SK-N-SH treated with all-trans-retinoic acid at 6 μM for 48 hours (cell line): ENCODE measurements around the gene PLPP3.

Source experiments
- ATAC-seq: fragments of 200-7000 bp; cut with Tn5 transposase; 3 replicates; pipeline ENCODE4 v1.9.1; 2020; ENCODE audit warnings: mild to moderate bottlenecking, moderate library complexity
- ARNTL ChIP-seq: fragments of 450-650 bp; formaldehyde crosslinking; IDR thresholded peaks from 2 replicates; pipeline ENCODE4 v1.5.0; 2020; ENCODE audit warnings: low read depth, mild to moderate bottlenecking, moderate library complexity, borderline replicate concordance
- BACH2 ChIP-seq: fragments of 250-450 bp; sonication (Bioruptor Pico); IDR thresholded peaks from 2 replicates; pipeline ENCODE4 v1.9.0; 2021; ENCODE audit warnings: mild to moderate bottlenecking, borderline replicate concordance
- CREB5 ChIP-seq: fragments of 250-450 bp; sonication (Bioruptor Pico); IDR thresholded peaks from 2 replicates; pipeline ENCODE4 v1.5.1; 2020; ENCODE audit warnings: low read depth, mild to moderate bottlenecking, moderate library complexity
- CSDC2 ChIP-seq: fragments of 250-450 bp; sonication (Bioruptor Pico); IDR thresholded peaks from 2 replicates; pipeline ENCODE4 v1.5.0; 2020; ENCODE audit warnings: mild to moderate bottlenecking, moderate library complexity
- CSRNP3 ChIP-seq: fragments of 250-450 bp; sonication (Bioruptor Pico); IDR thresholded peaks from 2 replicates; pipeline ENCODE4 v1.5.1; 2021; ENCODE audit warnings: mild to moderate bottlenecking, moderate library complexity
- ESRRG ChIP-seq: fragments of 250-450 bp; sonication (Bioruptor Pico); IDR thresholded peaks from 2 replicates; pipeline ENCODE4 v1.6.1; 2021; ENCODE audit warnings: mild to moderate bottlenecking
- GLIS3 ChIP-seq: fragments of 250-450 bp; sonication (Bioruptor Pico); IDR thresholded peaks from 2 replicates; pipeline ENCODE4 v1.5.0; 2020; ENCODE audit warnings: mild to moderate bottlenecking, moderate library complexity
- ISL1 ChIP-seq: fragments of 250-450 bp; sonication (Bioruptor Pico); IDR thresholded peaks from 2 replicates; pipeline ENCODE4 v2.1.2; 2022; ENCODE audit warnings: mild to moderate bottlenecking, moderate library complexity
- OSR1 ChIP-seq: fragments of 250-450 bp; sonication (Bioruptor Pico); IDR thresholded peaks from 2 replicates; pipeline ENCODE4 v1.8.0; 2022; ENCODE audit warnings: moderate library complexity, mild to moderate bottlenecking, inconsistent platforms
- PATZ1 ChIP-seq: fragments of 250-450 bp; sonication (Bioruptor Pico); IDR thresholded peaks from 2 replicates; pipeline ENCODE4 v1.8.0; 2020; ENCODE audit warnings: mild to moderate bottlenecking, moderate library complexity, borderline replicate concordance
- POU6F1 ChIP-seq: fragments of 250-450 bp; sonication (Bioruptor Pico); IDR thresholded peaks from 2 replicates; pipeline ENCODE4 v1.8.0; 2021; ENCODE audit warnings: low read depth, mild to moderate bottlenecking, moderate library complexity, borderline replicate concordance
- PPARA ChIP-seq: fragments of 250-450 bp; sonication (Bioruptor Pico); IDR thresholded peaks from 2 replicates; pipeline ENCODE4 v1.5.0; 2020; ENCODE audit warnings: mild to moderate bottlenecking, borderline replicate concordance
- RARB ChIP-seq: fragments of 250-450 bp; sonication (Bioruptor Pico); IDR thresholded peaks from 2 replicates; pipeline ENCODE4 v1.8.0; 2021; ENCODE audit warnings: mild to moderate bottlenecking, moderate library complexity
- SNAI2 ChIP-seq: fragments of 250-450 bp; sonication (Bioruptor Pico); IDR thresholded peaks from 2 replicates; pipeline ENCODE4 v1.5.0; 2020; ENCODE audit warnings: mild to moderate bottlenecking, moderate library complexity
- TCF4 ChIP-seq: fragments of 250-450 bp; sonication (Bioruptor Pico); IDR thresholded peaks from 2 replicates; pipeline ENCODE4 v1.8.0; 2021; ENCODE audit warnings: mild to moderate bottlenecking, moderate library complexity, borderline replicate concordance
- TOX ChIP-seq: fragments of 250-450 bp; sonication (Bioruptor Pico); IDR thresholded peaks from 2 replicates; pipeline ENCODE4 v1.8.0; 2021; ENCODE audit warnings: mild to moderate bottlenecking, moderate library complexity, borderline replicate concordance
- TSHZ2 ChIP-seq: fragments of 250-450 bp; sonication (Bioruptor Pico); IDR thresholded peaks from 2 replicates; pipeline ENCODE4 v1.5.0; 2020; ENCODE audit warnings: mild to moderate bottlenecking, moderate library complexity
- ZC3H10 ChIP-seq: fragments of 250-450 bp; sonication (Bioruptor Pico); IDR thresholded peaks from 2 replicates; pipeline ENCODE4 v1.5.1; 2021; ENCODE audit warnings: mild to moderate bottlenecking, moderate library complexity
- ZFP3 ChIP-seq: fragments of 250-450 bp; sonication (Bioruptor Pico); IDR thresholded peaks from 2 replicates; pipeline ENCODE4 v1.5.0; 2020; ENCODE audit warnings: mild to moderate bottlenecking, moderate library complexity
- ZFP30 ChIP-seq: fragments of 450-650 bp; formaldehyde crosslinking; IDR thresholded peaks from 2 replicates; pipeline ENCODE4 v1.5.0; 2022; ENCODE audit warnings: mild to moderate bottlenecking, moderate library complexity
- ZNF70 ChIP-seq: fragments of 450-650 bp; formaldehyde crosslinking; IDR thresholded peaks from 2 replicates; pipeline ENCODE4 v1.5.0; 2020; ENCODE audit warnings: mild to moderate bottlenecking, moderate library complexity
- ZNF8 ChIP-seq: fragments of 450-650 bp; formaldehyde crosslinking; IDR thresholded peaks from 2 replicates; pipeline ENCODE4 v1.5.0; 2020; ENCODE audit warnings: mild to moderate bottlenecking, moderate library complexity

PLPP3 gene

GRCh38 chr1:56511364-56511763 is 68.0 kb downstream of the PLPP3 start:
- TF ChIP-seq CSRNP3 (CRISPR knock-in tag) (no peak), SNAI2 (CRISPR knock-in tag) (no peak), OSR1 (CRISPR knock-in tag) (no peak), GLIS3 (CRISPR knock-in tag) (no peak), CSDC2 (CRISPR knock-in tag) (no peak), POU6F1 (CRISPR knock-in tag) (no peak), ISL1 (CRISPR knock-in tag) (no peak), TSHZ2 (CRISPR knock-in tag) (no peak), ZFP3 (CRISPR knock-in tag) (no peak), CREB5 (CRISPR knock-in tag) (no peak), TOX (CRISPR knock-in tag) (no peak), ZNF8 (no peak), RARB (no peak), ARNTL (no peak), ZNF70 (CRISPR knock-in tag) (no peak), BACH2 (CRISPR knock-in tag) (no peak), ZFP30 (CRISPR knock-in tag) (no peak), PPARA (CRISPR knock-in tag) (no peak), PATZ1 (no peak), TCF4 (no peak)

GRCh38 chr1:56510642-56511021 is 68.7 kb downstream of the PLPP3 start:
- TF ChIP-seq ZFP3 (CRISPR knock-in tag) (no peak), ZNF70 (CRISPR knock-in tag) (no peak), POU6F1 (CRISPR knock-in tag) (no peak), ZC3H10 (CRISPR knock-in tag) (no peak), ESRRG (CRISPR knock-in tag) (no peak), GLIS3 (CRISPR knock-in tag) (no peak), TOX (CRISPR knock-in tag) (no peak), RARB (no peak), CSRNP3 (CRISPR knock-in tag) (no peak), TCF4 (no peak), ISL1 (CRISPR knock-in tag) (no peak)
- TF ChIP-seq, all 23 proteins: peak for 0
- ATAC-seq, result no peak

More at GRCh38 chr1:56511364-56511763, 68.0 kb downstream of the PLPP3 start:
- ATAC-seq, result no peak
